Trophoblast cell (in vitro differentiated cells and primary cell): ENCODE measurements around the gene SLC16A14.

Experiments
- DNase-seq, 2 donors: peaks; one replicate each; pipeline ENCODE4 v3.0.0-alpha.2; 2016
- H2AFZ ChIP-seq: 2 replicates; pipeline ENCODE4 v1.6.1; 2013; ENCODE audit warnings: low read length, moderate library complexity, mild to moderate bottlenecking; ENCODE audit not compliant: insufficient read depth, poor library complexity
- H2AK5ac ChIP-seq: 2 replicates; pipeline ENCODE4 v1.6.1; 2013; ENCODE audit warnings: mild to moderate bottlenecking, low read length
- H2BK120ac ChIP-seq: 2 replicates; pipeline ENCODE4 v1.6.1; 2013; ENCODE audit warnings: low read length, mild to moderate bottlenecking, moderate library complexity; ENCODE audit not compliant: insufficient read depth, poor library complexity
- H2BK12ac ChIP-seq: 2 replicates; pipeline ENCODE4 v1.6.1; 2013; ENCODE audit warnings: mild to moderate bottlenecking, low read length, moderate library complexity
- H2BK5ac ChIP-seq: 2 replicates; pipeline ENCODE4 v1.6.1; 2013; ENCODE audit warnings: low read length, low read depth, moderate library complexity, mild to moderate bottlenecking; ENCODE audit not compliant: poor library complexity
- H3K14ac ChIP-seq: 2 replicates; pipeline ENCODE4 v1.6.1; 2013; ENCODE audit warnings: mild to moderate bottlenecking, low read length
- H3K18ac ChIP-seq: 2 replicates; pipeline ENCODE4 v1.6.1; 2013; ENCODE audit warnings: mild to moderate bottlenecking, low read length
- H3K23ac ChIP-seq: 2 replicates; pipeline ENCODE4 v1.6.1; 2013; ENCODE audit warnings: low read length
- H3K27ac ChIP-seq: 2 replicates; pipeline ENCODE4 v1.5.1; 2013; ENCODE audit warnings: low read depth, mild to moderate bottlenecking, inconsistent platforms, low read length, moderate library complexity
- H3K27me3 ChIP-seq: 2 replicates; pipeline ENCODE4 v1.6.1; 2013; ENCODE audit warnings: inconsistent platforms, mild to moderate bottlenecking, low read length, moderate library complexity; ENCODE audit not compliant: insufficient read depth
- H3K36me3 ChIP-seq, 2 experiments: 1 replicate in 1 of 2; 2 replicates in 1 of 2; pipeline ENCODE4 v1.6.1; 2013; ENCODE audit warnings: low read length in 2 of 2, mild to moderate bottlenecking in 2 of 2, moderate library complexity in 1 of 2; ENCODE audit not compliant: insufficient read depth in 2 of 2, control insufficient read depth in 1 of 2
- H3K4ac ChIP-seq: 2 replicates; pipeline ENCODE4 v1.6.1; 2013; ENCODE audit warnings: low read depth, mild to moderate bottlenecking, low read length, moderate library complexity
- H3K4me1 ChIP-seq, 2 experiments: 1 replicate in 1 of 2; 2 replicates in 1 of 2; pipeline ENCODE4 v1.6.1; 2013; ENCODE audit warnings: low read length in 2 of 2, mild to moderate bottlenecking in 2 of 2, moderate library complexity in 1 of 2; ENCODE audit not compliant: insufficient read depth in 2 of 2, control insufficient read depth in 1 of 2
- H3K4me2 ChIP-seq: 2 replicates; pipeline ENCODE4 v1.6.1; 2013; ENCODE audit warnings: inconsistent platforms, mild to moderate bottlenecking, low read length, moderate library complexity
- H3K4me3 ChIP-seq: 2 replicates; pipeline ENCODE4 v1.5.1; 2013; ENCODE audit warnings: mild to moderate bottlenecking, low read depth, low read length, inconsistent platforms
- H3K79me1 ChIP-seq: one replicate; pipeline ENCODE4 v1.6.1; 2013; ENCODE audit warnings: low read length
- H3K79me2 ChIP-seq: 2 replicates; pipeline ENCODE4 v1.6.1; 2013; ENCODE audit warnings: low read length, mild to moderate bottlenecking; ENCODE audit not compliant: control insufficient read depth, insufficient read depth, poor library complexity
- H3K9ac ChIP-seq: 2 replicates; pipeline ENCODE4 v1.6.1; 2013; ENCODE audit warnings: mild to moderate bottlenecking, low read length
- H3K9me3 ChIP-seq: 2 replicates; pipeline ENCODE4 v1.6.1; 2013; ENCODE audit warnings: low read depth, mild to moderate bottlenecking, control low read depth, inconsistent platforms, low read length; ENCODE audit not compliant: insufficient read depth
- H4K12ac ChIP-seq: 2 replicates; pipeline ENCODE4 v1.6.1; 2013; ENCODE audit warnings: low read depth, mild to moderate bottlenecking, low read length, moderate library complexity
- H4K8ac ChIP-seq: 2 replicates; pipeline ENCODE4 v1.6.1; 2013; ENCODE audit warnings: low read depth, mild to moderate bottlenecking, low read length, moderate library complexity
- H4K91ac ChIP-seq: one replicate; pipeline ENCODE4 v1.6.1; 2013; ENCODE audit warnings: low read depth, mild to moderate bottlenecking, low read length, moderate library complexity
- WGBS: extraction: QIAGEN DNeasy Blood & Tissue Kit; methylation state at CpG from one replicate; pipeline ENCODE4 v1.1.7; 2013; ENCODE audit warnings: missing lambda C conversion rate; ENCODE audit not compliant: insufficient read length, insufficient coverage; ENCODE audit errors: extremely low coverage; 5-methylcytosine and 5-hydroxymethylcytosine counted together

The SLC16A14 gene

GRCh38 chr2:230010501-230010900 is 58.2 kb downstream of the SLC16A14 start:
- no peak for DNase-seq
- no peak overlapping the region for H3K4me3 ChIP-seq

GRCh38 chr2:230008708-230009066 is 60.0 kb downstream of the SLC16A14 start:
- Histone ChIP-seq H2AK5ac (no peak overlapping the region), H3K4ac (no peak overlapping the region), H4K91ac (no peak overlapping the region), H3K79me1 (no peaks in the 10 kb centered on the region), H4K8ac (no peak overlapping the region), H4K12ac (no peak overlapping the region), H3K4me3 (no peak overlapping the region), H2BK120ac (no peak overlapping the region), H3K14ac (no peak overlapping the region), H3K79me2 (no peaks in the 10 kb centered on the region), H3K27ac (no peak overlapping the region), H3K36me3 (no peaks in the 10 kb centered on the region), H3K27me3 (no peaks in the 10 kb centered on the region), H3K9ac (no peak overlapping the region), H3K4me2 (no peak overlapping the region), H2BK12ac (no peak overlapping the region), H3K4me1 (no peaks in the 10 kb centered on the region), H3K23ac (no peak overlapping the region), H3K18ac (no peak overlapping the region), H2AFZ (no peak overlapping the region), H3K9me3 (no peaks in the 10 kb centered on the region), H2BK5ac (no peak overlapping the region)
- no CpG with 5 or more reads among the region's 1 CpG for WGBS
- no peak for DNase-seq

More at GRCh38 chr2:230010501-230010900, 58.2 kb downstream of the SLC16A14 start:
- Histone ChIP-seq H3K23ac (no peak overlapping the region), H3K27ac (no peak overlapping the region), H2BK5ac (no peak overlapping the region), H3K36me3 (no peaks in the 10 kb centered on the region), H2AK5ac (no peak overlapping the region), H3K14ac (no peak overlapping the region), H3K27me3 (no peaks in the 10 kb centered on the region), H4K8ac (no peak overlapping the region), H2BK120ac (no peak overlapping the region), H3K9ac (no peak overlapping the region), H3K18ac (no peak overlapping the region), H3K4me1 (no peaks in the 10 kb centered on the region), H4K91ac (no peak overlapping the region), H2AFZ (no peak overlapping the region), H2BK12ac (no peak overlapping the region), H4K12ac (no peak overlapping the region), H3K79me2 (no peaks in the 10 kb centered on the region), H3K79me1 (no peaks in the 10 kb centered on the region), H3K4ac (no peak overlapping the region), H3K4me2 (no peak overlapping the region), H3K9me3 (no peaks in the 10 kb centered on the region)
- no CpG with 5 or more reads among the region's 6 CpGs for WGBS

GRCh38 chr2:230007931-230008707 is 60.6 kb downstream of the SLC16A14 start:
- no peak overlapping the region for H3K23ac ChIP-seq

GRCh38 chr2:230000118-230000841 is 68.4 kb downstream of the SLC16A14 start:
- Histone ChIP-seq H3K4me1 (no peaks in the 10 kb centered on the region), H3K9me3 (no peaks in the 10 kb centered on the region), H3K36me3 (no peaks in the 10 kb centered on the region), H2BK5ac (no peak overlapping the region), H3K23ac (no peak overlapping the region), H2AK5ac (no peak overlapping the region), H3K27ac (no peak overlapping the region), H2AFZ (no peak overlapping the region), H4K8ac (no peak overlapping the region), H4K91ac (no peak overlapping the region), H3K4ac (no peak overlapping the region), H2BK12ac (no peak overlapping the region), H4K12ac (no peak overlapping the region), H3K79me1 (no peaks in the 10 kb centered on the region), H3K18ac (no peak overlapping the region), H2BK120ac (no peak overlapping the region), H3K9ac (no peak overlapping the region), H3K79me2 (no peaks in the 10 kb centered on the region), H3K14ac (no peak overlapping the region), H3K27me3 (no peaks in the 10 kb centered on the region), H3K4me2 (no peak overlapping the region), H3K4me3 (no peak overlapping the region)
- no peak for DNase-seq
- WGBS: no CpG with 5 or more reads among the region's 6 CpGs

More at GRCh38 chr2:230007931-230008707, 60.6 kb downstream of the SLC16A14 start:
- no CpG with 5 or more reads among the region's 12 CpGs for WGBS
- Histone ChIP-seq H2BK12ac (no peak overlapping the region), H3K4me1 (no peaks in the 10 kb centered on the region), H2BK120ac (no peak overlapping the region), H3K4ac (no peak overlapping the region), H4K91ac (no peak overlapping the region), H3K14ac (no peak overlapping the region), H3K18ac (no peak overlapping the region), H3K9ac (no peak overlapping the region), H3K4me3 (no peak overlapping the region), H2AK5ac (no peak overlapping the region), H3K27me3 (no peaks in the 10 kb centered on the region), H4K12ac (no peak overlapping the region), H3K36me3 (no peaks in the 10 kb centered on the region), H3K79me2 (no peaks in the 10 kb centered on the region), H3K4me2 (no peak overlapping the region), H3K27ac (no peak overlapping the region), H3K9me3 (no peaks in the 10 kb centered on the region), H4K8ac (no peak overlapping the region), H3K79me1 (no peaks in the 10 kb centered on the region), H2BK5ac (no peak overlapping the region), H2AFZ (no peak overlapping the region)
- peak; percentile 77 to 91 for DNase-seq
